Body of pancreas (tissue), 4 donors: ENCODE data around the gene IRF7.

ENCODE experiments used
- POLR2A ChIP-seq, 3 donors: fragments of 450-650 bp; IDR thresholded peaks; one replicate each; pipeline ENCODE4 v1.6.1; 2016; ENCODE audit warnings: antibody characterized with exemption in 3 of 3, mild to moderate bottlenecking in 2 of 3
- TF ChIP-seq, protein P1 (sequence below), 7 experiments: fragments of 450-650 bp in 4 of 7; fragments of 200-600 bp in 3 of 7; sonication (generic) in 3 of 7; IDR thresholded peaks; one replicate each; pipeline ENCODE4 v1.5.1; 2016 to 2019; ENCODE audit warnings: antibody characterized with exemption in 7 of 7

DNA sequence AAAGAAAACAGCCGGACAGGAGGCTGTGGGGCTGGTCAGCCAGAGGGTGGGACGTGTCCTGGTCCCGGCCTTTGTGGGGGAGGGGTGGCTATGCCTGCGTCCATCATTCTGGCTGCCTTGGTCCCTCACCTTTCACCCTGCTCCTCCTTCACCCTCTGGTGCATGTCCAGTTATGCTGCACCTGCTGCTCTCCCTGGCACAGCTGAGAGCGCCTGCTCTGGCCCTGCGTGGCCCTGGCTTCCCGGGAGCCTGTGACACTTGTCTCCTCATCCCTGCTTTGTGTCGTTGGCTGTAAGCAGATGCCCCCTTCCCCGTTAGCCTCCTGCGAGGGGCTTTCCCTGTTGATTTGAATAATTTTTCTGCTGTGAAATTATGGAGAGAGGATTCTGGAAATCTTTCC lies 22.8 kb downstream of the IRF7 start:
- TF ChIP-seq POLR2A (IDR thresholded peaks at IDR 0.05) = no peak
- TF ChIP-seq, protein P1, sequence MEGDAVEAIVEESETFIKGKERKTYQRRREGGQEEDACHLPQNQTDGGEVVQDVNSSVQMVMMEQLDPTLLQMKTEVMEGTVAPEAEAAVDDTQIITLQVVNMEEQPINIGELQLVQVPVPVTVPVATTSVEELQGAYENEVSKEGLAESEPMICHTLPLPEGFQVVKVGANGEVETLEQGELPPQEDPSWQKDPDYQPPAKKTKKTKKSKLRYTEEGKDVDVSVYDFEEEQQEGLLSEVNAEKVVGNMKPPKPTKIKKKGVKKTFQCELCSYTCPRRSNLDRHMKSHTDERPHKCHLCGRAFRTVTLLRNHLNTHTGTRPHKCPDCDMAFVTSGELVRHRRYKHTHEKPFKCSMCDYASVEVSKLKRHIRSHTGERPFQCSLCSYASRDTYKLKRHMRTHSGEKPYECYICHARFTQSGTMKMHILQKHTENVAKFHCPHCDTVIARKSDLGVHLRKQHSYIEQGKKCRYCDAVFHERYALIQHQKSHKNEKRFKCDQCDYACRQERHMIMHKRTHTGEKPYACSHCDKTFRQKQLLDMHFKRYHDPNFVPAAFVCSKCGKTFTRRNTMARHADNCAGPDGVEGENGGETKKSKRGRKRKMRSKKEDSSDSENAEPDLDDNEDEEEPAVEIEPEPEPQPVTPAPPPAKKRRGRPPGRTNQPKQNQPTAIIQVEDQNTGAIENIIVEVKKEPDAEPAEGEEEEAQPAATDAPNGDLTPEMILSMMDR (IDR thresholded peaks at IDR 0.05) = no peak
